Astrocyte (in vitro differentiated cells and primary cell): ENCODE results near the gene GRK2. TPM values are rescaled to one million over a fixed set of nuclear protein-coding genes. Genes with fewer than 3 reads are reported as not detected.
"Not testable (repeated sequence)": the region's sequence is repeated elsewhere in the genome, so short reads cannot be mapped to it uniquely, and the experiment has no call there.

ENCODE experiments used
- DNase-seq: peaks from one replicate; pipeline ENCODE4 v3.0.0-alpha.2; 2010; ENCODE audit warnings: low read depth
- FAIRE-seq: peaks from 2 replicates; lab custom pipeline; 2011; peaks lifted over from hg19 to GRCh38; lab: Jason Lieb, UNC
- H2AFZ ChIP-seq: 2 replicates; pipeline ENCODE4 v1.6.0; 2012; ENCODE audit warnings: low read depth, low read length, inconsistent platforms
- H3K27ac ChIP-seq: 2 replicates; pipeline ENCODE4 v1.5.1; 2011; ENCODE audit warnings: low read depth, low read length, inconsistent platforms
- H3K27me3 ChIP-seq: 2 replicates; pipeline ENCODE4 v1.6.0; 2011; ENCODE audit warnings: low read length, inconsistent platforms; ENCODE audit not compliant: insufficient read depth
- H3K36me3 ChIP-seq: 2 replicates; pipeline ENCODE4 v1.5.1; 2011; ENCODE audit warnings: low read length, inconsistent platforms; ENCODE audit not compliant: insufficient read depth
- H3K4me1 ChIP-seq: 2 replicates; pipeline ENCODE4 v1.5.1; 2011; ENCODE audit warnings: low read length, inconsistent platforms; ENCODE audit not compliant: insufficient read depth
- H3K4me2 ChIP-seq: 2 replicates; pipeline ENCODE4 v1.6.0; 2012; ENCODE audit warnings: low read length, inconsistent platforms
- H3K4me3 ChIP-seq: 2 replicates; pipeline ENCODE4 v1.5.1; 2011; ENCODE audit warnings: low read depth, mild to moderate bottlenecking, low read length, inconsistent platforms; ENCODE audit not compliant: insufficient read depth
- H3K79me2 ChIP-seq: 2 replicates; pipeline ENCODE4 v1.6.0; 2012; ENCODE audit warnings: mild to moderate bottlenecking, low read length, inconsistent platforms; ENCODE audit not compliant: insufficient read depth
- H3K9ac ChIP-seq: 2 replicates; pipeline ENCODE4 v1.6.0; 2012; ENCODE audit warnings: mild to moderate bottlenecking, low read length, inconsistent platforms
- H3K9me3 ChIP-seq: 2 replicates; pipeline ENCODE4 v1.5.1; 2012; ENCODE audit warnings: low read depth, mild to moderate bottlenecking, low read length, inconsistent platforms; ENCODE audit not compliant: insufficient read depth
- H4K20me1 ChIP-seq: 2 replicates; pipeline ENCODE4 v1.6.0; 2012; ENCODE audit warnings: low read length, inconsistent platforms; ENCODE audit not compliant: insufficient read depth
- H3K27ac Mint-ChIP-seq: one replicate; pipeline ENCODE4 v1.8.0; 2021; ENCODE audit warnings: mild to moderate bottlenecking, mixed read lengths; ENCODE audit not compliant: unreplicated experiment
- H3K27me3 Mint-ChIP-seq: one replicate; pipeline ENCODE4 v1.8.0; 2021; ENCODE audit warnings: low read depth, mixed read lengths; ENCODE audit not compliant: unreplicated experiment
- H3K36me3 Mint-ChIP-seq: one replicate; pipeline ENCODE4 v1.8.0; 2021; ENCODE audit warnings: low read depth, mixed read lengths; ENCODE audit not compliant: unreplicated experiment
- H3K4me1 Mint-ChIP-seq: one replicate; pipeline ENCODE4 v1.8.0; 2021; ENCODE audit warnings: low read depth, mixed read lengths; ENCODE audit not compliant: unreplicated experiment
- H3K4me3 Mint-ChIP-seq: one replicate; pipeline ENCODE4 v1.8.0; 2021; ENCODE audit warnings: mild to moderate bottlenecking, moderate library complexity, mixed read lengths; ENCODE audit not compliant: unreplicated experiment
- H3K9me3 Mint-ChIP-seq: one replicate; pipeline ENCODE4 v1.8.0; 2021; ENCODE audit warnings: mild to moderate bottlenecking, mixed read lengths; ENCODE audit not compliant: unreplicated experiment
- EZH2 ChIP-seq: IDR thresholded peaks from 2 replicates; pipeline ENCODE4 v1.6.1; 2012; ENCODE audit warnings: mild to moderate bottlenecking, low read length, inconsistent platforms; ENCODE audit not compliant: insufficient read depth
- total RNA-seq: library from RNA; stranded (reverse); gene quantifications from 2 replicates; pipeline ENCODE4 v1.2.1, GENCODE V29; 2021
- TF ChIP-seq, protein P1 (sequence below): IDR thresholded peaks from 2 replicates; pipeline ENCODE4 v1.5.1; 2011; ENCODE audit warnings: low read depth, mild to moderate bottlenecking, inconsistent platforms, low read length, moderate library complexity; ENCODE audit not compliant: insufficient read depth

GRK2 gene
- total RNA-seq, 1 donor from 2014 or later, result 34.0 TPM

GRCh38 chr11:67255864-67256263 is 10.4 kb upstream of the GRK2 start:
- H3K27ac Mint-ChIP-seq, result no peak overlapping the region
- H3K36me3 ChIP-seq, result peaks cover 56% of the 10 kb centered on the region

GRCh38 chr11:67256477-67257135 is 9.7 kb upstream of the GRK2 start:
- Mint-ChIP-seq H3K27me3 (no peaks in the 10 kb centered on the region), H3K9me3 (no peaks in the 10 kb centered on the region), H3K27ac (peak overlapping the region; percentile 87), H3K4me1 (peaks cover 13% of the 10 kb centered on the region), H3K4me3 (no peak overlapping the region), H3K36me3 (peaks cover 26% of the 10 kb centered on the region)
- DNase-seq (no peak), FAIRE-seq (no peak)
- peaks cover 50% of the 10 kb centered on the region for H4K20me1 ChIP-seq
- H3K9me3 ChIP-seq, result no peaks in the 10 kb centered on the region
- no peak for TF ChIP-seq EZH2
- TF ChIP-seq, protein P1, sequence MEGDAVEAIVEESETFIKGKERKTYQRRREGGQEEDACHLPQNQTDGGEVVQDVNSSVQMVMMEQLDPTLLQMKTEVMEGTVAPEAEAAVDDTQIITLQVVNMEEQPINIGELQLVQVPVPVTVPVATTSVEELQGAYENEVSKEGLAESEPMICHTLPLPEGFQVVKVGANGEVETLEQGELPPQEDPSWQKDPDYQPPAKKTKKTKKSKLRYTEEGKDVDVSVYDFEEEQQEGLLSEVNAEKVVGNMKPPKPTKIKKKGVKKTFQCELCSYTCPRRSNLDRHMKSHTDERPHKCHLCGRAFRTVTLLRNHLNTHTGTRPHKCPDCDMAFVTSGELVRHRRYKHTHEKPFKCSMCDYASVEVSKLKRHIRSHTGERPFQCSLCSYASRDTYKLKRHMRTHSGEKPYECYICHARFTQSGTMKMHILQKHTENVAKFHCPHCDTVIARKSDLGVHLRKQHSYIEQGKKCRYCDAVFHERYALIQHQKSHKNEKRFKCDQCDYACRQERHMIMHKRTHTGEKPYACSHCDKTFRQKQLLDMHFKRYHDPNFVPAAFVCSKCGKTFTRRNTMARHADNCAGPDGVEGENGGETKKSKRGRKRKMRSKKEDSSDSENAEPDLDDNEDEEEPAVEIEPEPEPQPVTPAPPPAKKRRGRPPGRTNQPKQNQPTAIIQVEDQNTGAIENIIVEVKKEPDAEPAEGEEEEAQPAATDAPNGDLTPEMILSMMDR, result no peak
- peaks cover 48% of the 10 kb centered on the region for H3K36me3 ChIP-seq
- no peak overlapping the region for H3K4me3 ChIP-seq
- no peak overlapping the region for H3K9ac ChIP-seq
- H3K4me2 ChIP-seq, result no peak overlapping the region
- no peak overlapping the region for H3K27ac ChIP-seq
- no peaks in the 10 kb centered on the region for H3K79me2 ChIP-seq
- no peaks in the 10 kb centered on the region for H3K27me3 ChIP-seq
- peaks cover 5% of the 10 kb centered on the region for H3K4me1 ChIP-seq
- no peak overlapping the region for H2AFZ ChIP-seq

More at GRCh38 chr11:67255864-67256263, 10.4 kb upstream of the GRK2 start:
- no peak overlapping the region for H3K4me2 ChIP-seq
- H3K27ac ChIP-seq, result no peak overlapping the region
- TF ChIP-seq, protein P1, result no peak
- no peak for TF ChIP-seq EZH2
- Mint-ChIP-seq H3K27me3 (no peaks in the 10 kb centered on the region), H3K4me3 (no peak overlapping the region), H3K4me1 (peaks cover 13% of the 10 kb centered on the region), H3K9me3 (no peaks in the 10 kb centered on the region), H3K36me3 (peaks cover 28% of the 10 kb centered on the region)
- no peak overlapping the region for H2AFZ ChIP-seq
- peaks cover 57% of the 10 kb centered on the region for H4K20me1 ChIP-seq
- no peak overlapping the region for H3K4me3 ChIP-seq
- H3K27me3 ChIP-seq, result no peaks in the 10 kb centered on the region
- no peaks in the 10 kb centered on the region for H3K9me3 ChIP-seq
- H3K4me1 ChIP-seq, result no peaks in the 10 kb centered on the region
- no peak overlapping the region for H3K9ac ChIP-seq
- peaks cover 3% of the 10 kb centered on the region for H3K79me2 ChIP-seq
- DNase-seq (no peak), FAIRE-seq (no peak)

- Histone ChIP-seq H3K4me3 (no peak overlapping the region), H3K9ac (no peak overlapping the region), H2AFZ (no peak overlapping the region), H3K9me3 (no peaks in the 10 kb centered on the region), H3K4me2 (no peak overlapping the region), H3K27ac (no peak overlapping the region), H4K20me1 (peaks cover 12% of the 10 kb centered on the region), H3K27me3 (no peaks in the 10 kb centered on the region), H3K4me1 (peaks cover 12% of the 10 kb centered on the region), H3K79me2 (no peaks in the 10 kb centered on the region), H3K36me3 (peaks cover 11% of the 10 kb centered on the region)
- Mint-ChIP-seq H3K36me3 (peaks cover 11% of the 10 kb centered on the region), H3K4me1 (peaks cover 9% of the 10 kb centered on the region), H3K9me3 (no peaks in the 10 kb centered on the region), H3K4me3 (peak overlapping the region; percentile 67), H3K27me3 (peaks cover 5% of the 10 kb centered on the region), H3K27ac (no peak overlapping the region)
- TF ChIP-seq, protein P1, result no peak
- no peak for TF ChIP-seq EZH2
- DNase-seq, result no peak
- FAIRE-seq, result no peak
Observed at GRCh38 chr11:67260406-67260805, 5.9 kb upstream of the GRK2 start.

- FAIRE-seq, result not testable (repeated sequence)
- peak overlapping the region; percentile 50 for H3K4me3 ChIP-seq
Observed at GRCh38 chr11:67260885-67261639, 5.2 kb upstream of the GRK2 start.

More at GRCh38 chr11:67260885-67261639, 5.2 kb upstream of the GRK2 start:
- H3K9me3 ChIP-seq, H3K27me3 Mint-ChIP-seq, H3K27ac ChIP-seq, H3K4me1 Mint-ChIP-seq, H3K9me3 Mint-ChIP-seq, H3K36me3 Mint-ChIP-seq, H4K20me1 ChIP-seq, H3K79me2 ChIP-seq, H3K36me3 ChIP-seq, H3K27me3 ChIP-seq: not testable (repeated sequence)
- peaks cover 15% of the 10 kb centered on the region for H3K4me1 ChIP-seq
- H3K4me2 ChIP-seq, result peak overlapping the region; percentile 96
- peak overlapping the region; percentile 74 for H3K9ac ChIP-seq
- peak overlapping the region; percentile 69 for H3K4me3 Mint-ChIP-seq
- H2AFZ ChIP-seq, result peak overlapping the region; percentile 97
- peak; percentile 10 for DNase-seq
- H3K27ac Mint-ChIP-seq, result peak overlapping the region; percentile 12
